GM21381 (cell line): ENCODE results near the gene TNFAIP3.
A peak's percentile ranks its signal among the peaks of the same experiment; 100 is the strongest.
"Not testable (repeated sequence)": the region's sequence is repeated elsewhere in the genome, so short reads cannot be mapped to it uniquely, and the experiment has no call there.

Experiments used
- ATAC-seq: cut with Tn5 transposase; IDR thresholded peaks from one replicate; pipeline ENCODE4 v1.9.1; 2021; ENCODE audit warnings: mild to moderate bottlenecking, moderate library complexity; ENCODE audit not compliant: unreplicated experiment

The TNFAIP3 gene

GRCh38 chr6:137866914-137867684 is at the start of gene TNFAIP3:
TSS of gene TNFAIP3 (plus strand) at chr6:137867259. CDS start at chr6:137871228, 3,969 bp downstream.
- peak; percentile 65 for ATAC-seq

GRCh38 chr6:137818440-137818839 is 48.6 kb upstream of the TNFAIP3 start:
- ATAC-seq, result no peak

- ATAC-seq, result no peak
These were observed 47.3 kb upstream of the TNFAIP3 start for GRCh38 chr6:137819740-137820139.

- ATAC-seq, result no peak
These were observed 46.6 kb upstream of the TNFAIP3 start for GRCh38 chr6:137820425-137820824.

- no peak for ATAC-seq
These were observed 46.1 kb upstream of the TNFAIP3 start for GRCh38 chr6:137820952-137821351.

GRCh38 chr6:137821491-137821890 is 45.6 kb upstream of the TNFAIP3 start:
- ATAC-seq, result no peak

GRCh38 chr6:137823826-137824555 is 43.1 kb upstream of the TNFAIP3 start:
- no peak for ATAC-seq

- no peak for ATAC-seq
These were observed 42.5 kb upstream of the TNFAIP3 start for GRCh38 chr6:137824556-137824879.

GRCh38 chr6:137824896-137825295 is 42.2 kb upstream of the TNFAIP3 start:
- ATAC-seq, result no peak

GRCh38 chr6:137827411-137827940 is 39.6 kb upstream of the TNFAIP3 start:
- no peak for ATAC-seq

GRCh38 chr6:137827977-137828810 is 38.9 kb upstream of the TNFAIP3 start:
- peak; percentile 62 for ATAC-seq

GRCh38 chr6:137829641-137830083 is 37.4 kb upstream of the TNFAIP3 start:
- ATAC-seq, result no peak

- no peak for ATAC-seq
These were observed 36.5 kb upstream of the TNFAIP3 start for GRCh38 chr6:137830511-137830911.

- ATAC-seq, result no peak
These were observed 34.9 kb upstream of the TNFAIP3 start for GRCh38 chr6:137832110-137832509.

- no peak for ATAC-seq
These were observed 32.6 kb upstream of the TNFAIP3 start for GRCh38 chr6:137834508-137834907.

GRCh38 chr6:137836788-137837187 is 30.3 kb upstream of the TNFAIP3 start:
- no peak for ATAC-seq

GRCh38 chr6:137838090-137838489 is 29.0 kb upstream of the TNFAIP3 start:
- ATAC-seq, result not testable (repeated sequence)

- not testable (repeated sequence) for ATAC-seq
These were observed 28.5 kb upstream of the TNFAIP3 start for GRCh38 chr6:137838597-137838996.

GRCh38 chr6:137839076-137839475 is 28.0 kb upstream of the TNFAIP3 start:
- ATAC-seq, result no peak

GRCh38 chr6:137840252-137840651 is 26.8 kb upstream of the TNFAIP3 start:
- no peak for ATAC-seq

- no peak for ATAC-seq
These were observed 23.8 kb upstream of the TNFAIP3 start for GRCh38 chr6:137843211-137843610.
